ENCODE measurements around the gene DDX31.

DDX31 gene

GRCh38 chr9:132673355-132673754 lies 3.6 kb upstream of the DDX31 start:
- peak; percentile 11; the same call in 1 of the 2 replicates for TF ChIP-seq CTCF (IDR thresholded peaks at IDR 0.05; ENCODE audit: low read depth, low read length)
- no peak for DNase-seq (ENCODE audit: extremely low read depth, low read depth)

- DNase-seq (ENCODE audit: extremely low read depth, low read depth) = no peak
- no peak for TF ChIP-seq CTCF (IDR thresholded peaks at IDR 0.05; ENCODE audit: low read depth, low read length)
Observed at GRCh38 chr9:132672413-132672690, 2.6 kb upstream of the DDX31 start.

DNA sequence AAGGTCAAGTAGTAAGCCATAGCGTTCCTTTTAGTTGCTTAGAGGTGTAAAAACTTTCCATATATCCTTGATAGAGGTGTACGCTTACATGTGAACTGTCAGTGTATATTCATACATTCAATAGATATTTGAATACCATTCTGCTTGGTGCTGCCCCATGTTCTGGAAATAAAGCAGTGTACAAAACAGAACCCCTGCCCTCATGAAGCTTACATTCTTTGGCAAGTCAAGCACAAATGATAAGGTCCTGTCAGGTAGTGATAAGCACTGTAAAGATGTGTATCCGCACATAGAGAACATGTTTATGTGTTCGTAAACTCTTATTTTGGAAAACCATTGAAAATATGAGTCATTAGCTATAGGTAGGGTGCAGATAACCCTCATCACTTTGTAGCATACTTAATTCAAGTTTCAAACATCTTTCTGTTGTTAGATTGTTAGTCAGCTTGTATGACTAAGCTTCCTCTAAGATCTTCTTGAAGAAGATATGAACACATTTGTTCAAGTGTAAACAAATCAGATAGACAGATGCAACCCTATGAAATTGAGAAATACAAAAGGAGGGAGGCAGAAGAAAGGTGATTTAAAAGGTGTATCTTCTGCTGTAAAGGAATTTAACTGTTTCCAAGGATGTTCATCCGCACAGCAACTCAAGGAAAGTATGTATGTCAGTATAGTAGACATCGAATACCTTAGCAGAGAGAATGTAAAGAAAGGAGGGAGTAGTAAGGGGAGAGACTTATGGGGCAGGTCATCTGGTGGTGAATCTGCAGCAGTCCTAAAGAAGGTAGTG lies 2.0 kb upstream of the DDX31 start:
- no peak for DNase-seq (ENCODE audit: extremely low read depth, low read depth)
- no peak for TF ChIP-seq CTCF (IDR thresholded peaks at IDR 0.05; ENCODE audit: low read depth, low read length)

- no peak for TF ChIP-seq CTCF (IDR thresholded peaks at IDR 0.05; ENCODE audit: low read depth, low read length)
- no peak for DNase-seq (ENCODE audit: extremely low read depth, low read depth)
Observed at GRCh38 chr9:132670457-132671391, 941 bp upstream of the DDX31 start, which contains the start of gene GTF3C4. Gene GTF3C4 (plus strand): TSS chr9:132670464. CDS start chr9:132670599, 135 bp downstream.

GRCh38 chr9:132669319-132669697 lies 475 bp downstream of the DDX31 start:
- DNase-seq (ENCODE audit: extremely low read depth, low read depth) = peak; percentile 19
- no peak for TF ChIP-seq CTCF (IDR thresholded peaks at IDR 0.05; ENCODE audit: low read depth, low read length)

- DNase-seq (ENCODE audit: extremely low read depth, low read depth) = no peak
- TF ChIP-seq CTCF (IDR thresholded peaks at IDR 0.05; ENCODE audit: low read depth, low read length) = no peak
Observed at GRCh38 chr9:132663851-132664250, 5.9 kb downstream of the DDX31 start.

DNA sequence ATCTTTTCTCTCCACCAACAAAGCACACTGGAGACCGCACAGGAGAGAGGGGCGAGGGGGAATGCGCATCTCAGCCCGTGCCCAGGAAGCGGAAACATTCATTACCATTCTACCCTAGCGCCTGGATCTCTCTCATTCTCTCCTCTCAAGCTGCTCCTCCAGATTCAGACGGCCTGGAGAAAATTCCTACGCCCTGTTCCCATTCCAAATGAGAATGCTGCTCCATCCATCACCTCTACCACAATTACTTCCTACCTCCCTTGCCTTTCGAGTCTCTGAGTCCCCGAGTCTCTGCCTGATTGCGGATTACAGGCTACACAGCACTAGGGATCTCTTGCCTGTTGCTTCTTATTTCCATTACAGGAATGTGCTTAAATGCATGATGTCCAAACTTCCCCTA lies 6.7 kb downstream of the DDX31 start:
- DNase-seq (ENCODE audit: extremely low read depth, low read depth) = no peak
- no peak for TF ChIP-seq CTCF (IDR thresholded peaks at IDR 0.05; ENCODE audit: low read depth, low read length)
